ENCODE measurements around the gene COL20A1.

DNA sequence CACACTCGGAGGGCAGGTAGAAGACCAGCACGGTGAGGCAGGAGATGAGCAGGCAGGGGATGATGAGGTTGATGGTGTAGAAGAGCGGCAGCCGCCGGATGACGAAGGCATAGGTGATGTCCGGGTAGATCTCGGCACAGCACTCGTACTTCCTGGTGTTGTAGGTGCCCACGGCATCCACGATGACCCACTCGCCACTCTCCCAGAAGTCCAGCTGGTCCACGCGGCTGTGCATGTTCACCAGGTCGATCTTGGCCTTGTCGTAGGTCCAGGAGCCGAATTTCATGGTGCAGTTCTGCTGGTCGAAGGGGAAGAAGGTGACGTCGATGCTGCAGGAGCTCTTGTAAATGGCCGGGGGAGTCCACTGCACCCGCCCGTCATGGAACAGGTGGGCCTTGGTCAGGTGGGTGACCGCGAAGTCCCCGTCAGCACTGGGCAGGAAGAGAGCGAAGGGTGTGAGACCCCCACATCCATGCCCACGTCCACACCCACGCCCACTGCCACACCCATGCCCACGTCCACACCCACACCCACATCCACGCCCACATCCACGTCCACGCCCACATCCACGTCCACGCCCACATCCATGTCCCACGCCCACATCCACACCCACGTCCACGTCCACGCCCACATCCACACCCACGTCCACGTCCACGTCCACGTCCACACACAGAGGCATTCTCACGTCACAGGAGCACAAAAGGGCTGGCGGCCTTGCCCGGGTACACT lies 57.8 kb downstream of the COL20A1 start:
- TF ChIP-seq, protein P1, sequence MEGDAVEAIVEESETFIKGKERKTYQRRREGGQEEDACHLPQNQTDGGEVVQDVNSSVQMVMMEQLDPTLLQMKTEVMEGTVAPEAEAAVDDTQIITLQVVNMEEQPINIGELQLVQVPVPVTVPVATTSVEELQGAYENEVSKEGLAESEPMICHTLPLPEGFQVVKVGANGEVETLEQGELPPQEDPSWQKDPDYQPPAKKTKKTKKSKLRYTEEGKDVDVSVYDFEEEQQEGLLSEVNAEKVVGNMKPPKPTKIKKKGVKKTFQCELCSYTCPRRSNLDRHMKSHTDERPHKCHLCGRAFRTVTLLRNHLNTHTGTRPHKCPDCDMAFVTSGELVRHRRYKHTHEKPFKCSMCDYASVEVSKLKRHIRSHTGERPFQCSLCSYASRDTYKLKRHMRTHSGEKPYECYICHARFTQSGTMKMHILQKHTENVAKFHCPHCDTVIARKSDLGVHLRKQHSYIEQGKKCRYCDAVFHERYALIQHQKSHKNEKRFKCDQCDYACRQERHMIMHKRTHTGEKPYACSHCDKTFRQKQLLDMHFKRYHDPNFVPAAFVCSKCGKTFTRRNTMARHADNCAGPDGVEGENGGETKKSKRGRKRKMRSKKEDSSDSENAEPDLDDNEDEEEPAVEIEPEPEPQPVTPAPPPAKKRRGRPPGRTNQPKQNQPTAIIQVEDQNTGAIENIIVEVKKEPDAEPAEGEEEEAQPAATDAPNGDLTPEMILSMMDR (IDR thresholded peaks at IDR 0.05): no peak
- TF ChIP-seq POLR2AphosphoS5 (IDR thresholded peaks at IDR 0.05): no peak

Measured in prostate gland (tissue), 2 donors.